Motor neuron (in vitro differentiated cells): ENCODE data around the gene ATF4. TPM values are rescaled to one million over a fixed set of nuclear protein-coding genes. Genes with fewer than 3 reads are reported as not detected.

ENCODE experiments used
- ATAC-seq, 8 experiments: fragments of 200-7000 bp; cut with Tn5 transposase; replicated peaks in 6 of 8; 2 replicates each; pipeline ENCODE4 v1.8.0; 2021; ENCODE audit warnings: mild to moderate bottlenecking in 8 of 8, moderate library complexity in 8 of 8
- H3K27ac ChIP-seq, 2 donors: fragments of 250-450 bp; sonication (Bioruptor Pico); 2 replicates each; pipeline ENCODE4 v1.9.0; 2021; ENCODE audit warnings: antibody characterized with exemption in 2 of 2, mild to moderate bottlenecking in 2 of 2, moderate library complexity in 1 of 2
- H3K4me1 ChIP-seq, 2 donors: fragments of 250-450 bp; sonication (Bioruptor Pico); replicated peaks in 1 of 2; 2 replicates each; pipeline ENCODE4 v1.6.1; 2021; ENCODE audit warnings: antibody characterized with exemption in 2 of 2, mild to moderate bottlenecking in 2 of 2, moderate library complexity in 1 of 2
- H3K4me3 ChIP-seq, 5 donors: fragments of 250-450 bp; sonication (Bioruptor Pico); 2 replicates each; pipeline ENCODE4 v1.9.0; 2021; ENCODE audit warnings: antibody characterized with exemption in 5 of 5, mild to moderate bottlenecking in 5 of 5, moderate library complexity in 4 of 5
- WGBS, 10 experiments: fragments of 450-650 bp; shearing (Covaris generic); methylation state at CpG; one replicate each; pipeline ENCODE4 v1.0.0; 2022; 5-methylcytosine and 5-hydroxymethylcytosine counted together
- in situ Hi-C, 9 experiments: fragments of 400-800 bp; cut with MboI; loops; one replicate each; pipeline ENCODE4 v1.15.0; 2021; ENCODE audit warnings: low sequenced_read_pairs in 9 of 9, low pct_unique_long_range_greater_than_20kb in 2 of 9; ENCODE audit not compliant: unreplicated experiment in 9 of 9
- total RNA-seq, 8 experiments: library from RNA; unstranded; fragments of 300-600 nt; gene quantifications; 2 replicates each; pipeline versions ENCODE4 v1.2.3 to v1.2.4, GENCODE V29; 2022

ATF4 gene
- total RNA-seq, 8 experiments from 2014 or later, result 351 to 694 (median 479) TPM

DNA sequence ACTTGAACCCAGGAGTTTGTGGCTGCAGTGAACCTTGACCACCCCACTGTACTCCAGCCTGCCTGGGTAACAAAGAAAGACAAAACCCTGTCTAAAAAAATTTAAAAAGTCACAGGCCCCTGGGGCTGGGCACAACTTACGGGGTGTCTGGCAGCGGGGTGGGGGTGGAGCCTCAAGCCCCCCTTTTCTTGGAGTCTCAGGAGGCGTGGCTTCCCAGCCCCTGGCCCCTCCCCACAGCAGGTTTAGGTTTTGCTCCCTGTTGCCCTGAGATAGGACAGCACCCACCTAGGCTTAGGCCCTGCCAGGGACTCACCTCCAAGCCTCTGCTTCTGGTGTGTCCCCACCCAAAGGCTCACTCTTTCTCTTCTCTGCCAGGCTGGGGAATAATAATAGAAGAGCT, 41.1 kb upstream of the ATF4 start:
- in situ Hi-C loops, result loop anchor here in 1 of 9 experiments (25.0 kb wide), 1 partner anchor 317 kb away; the partner anchor contains the start of gene CBX7
- no peak overlapping the region for H3K27ac ChIP-seq

DNA sequence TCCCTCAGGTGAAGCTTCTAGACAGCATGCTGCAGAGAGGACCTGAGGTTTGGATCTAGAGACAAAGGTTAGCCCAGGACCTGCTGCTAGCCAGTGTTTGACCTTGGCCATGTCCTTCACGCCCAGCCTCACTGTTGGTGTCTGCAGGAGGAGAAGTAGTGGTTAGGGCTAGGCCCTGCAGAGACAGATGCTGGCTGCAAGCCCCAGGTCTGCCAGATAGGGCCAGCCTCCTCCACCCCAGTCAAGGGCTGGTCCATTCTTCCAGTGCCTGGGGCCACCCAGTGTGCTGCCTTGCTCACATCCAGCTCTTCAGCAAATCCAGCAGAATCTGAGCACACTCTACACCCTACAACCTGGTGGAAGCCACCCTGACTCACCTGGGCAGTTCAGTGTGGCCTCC, 39.8 kb upstream of the ATF4 start:
- WGBS, 10 experiments, result 20% methylated on average over 1 of the region's 1 CpG; no CpG with 5 or more reads in 9 of the 10 experiments

More for the DNA sequence above, 41.1 kb upstream of the ATF4 start:
- WGBS, 10 experiments, result no CpG with 5 or more reads among the region's 3 CpGs
- Histone ChIP-seq H3K4me3 (no peak overlapping the region), H3K4me1 (peaks cover 21 to 23% of the 10 kb centered on the region in 2 donors)
- no peak for ATAC-seq

DNA sequence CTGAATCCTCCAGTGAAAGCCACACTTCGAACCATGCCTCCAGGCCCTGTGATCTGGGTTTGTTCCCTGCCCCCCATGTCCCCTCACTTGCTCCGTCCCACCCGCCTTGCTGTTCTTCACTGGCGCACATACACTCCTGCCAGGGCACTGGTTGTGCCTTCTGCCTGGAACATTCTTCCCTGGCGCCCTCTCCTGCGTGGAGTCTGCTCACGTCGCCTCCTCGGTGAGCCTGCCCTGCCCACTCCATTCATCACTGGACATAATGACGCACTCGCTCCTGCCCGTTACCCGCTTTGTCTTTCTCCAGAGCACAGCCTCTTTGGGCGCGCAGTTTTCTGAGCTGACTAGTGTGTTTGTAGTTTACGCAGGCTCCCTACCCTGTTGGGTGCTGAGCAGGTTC, 39.3 kb upstream of the ATF4 start:
- Histone ChIP-seq H3K4me3 (no peak overlapping the region), H3K4me1 (peaks cover 3 to 5% of the 10 kb centered on the region in 2 donors), H3K27ac (no peak overlapping the region)
- WGBS, 10 experiments, result 53 to 90% (median 83%) methylated on average over 1 to 9 of the region's 16 CpGs; no CpG with 5 or more reads in 5 of the 10 experiments
- in situ Hi-C loops, result loop anchor here in 1 of 9 experiments (25.0 kb wide), 1 partner anchor 319 kb away; the partner anchor contains the start of gene CBX7
- ATAC-seq, result peak in 5 of 8 experiments; percentile 32 to 62 (median 53)

More for the DNA sequence above, 39.8 kb upstream of the ATF4 start:
- Histone ChIP-seq H3K27ac (no peak overlapping the region), H3K4me1 (peaks cover 8 to 10% of the 10 kb centered on the region in 2 donors), H3K4me3 (no peak overlapping the region)
- in situ Hi-C loops, result loop anchor here in 1 of 9 experiments (25.0 kb wide), 1 partner anchor 318 kb away; the partner anchor contains the start of gene CBX7
- ATAC-seq, result peak in 4 of 8 experiments; percentile 8 to 83 (median 35)

DNA sequence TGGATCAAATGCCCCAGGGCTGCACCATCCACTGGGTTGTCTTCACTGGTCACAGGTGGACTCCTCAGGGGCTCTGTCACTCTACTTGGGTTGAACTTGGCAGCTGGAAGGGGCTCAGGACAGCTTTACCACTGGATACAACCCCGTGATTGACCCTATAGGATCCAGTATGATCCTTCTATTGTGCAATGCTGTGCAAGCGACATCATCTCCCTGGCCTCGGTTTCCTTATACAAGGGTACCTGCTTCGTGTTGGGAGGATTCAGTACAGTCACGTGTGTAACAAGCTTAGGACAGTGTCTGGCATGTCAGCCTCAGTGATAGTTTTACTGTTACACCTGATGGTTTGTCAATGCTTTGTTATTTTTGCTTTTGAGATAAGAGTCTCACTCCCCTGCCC, 38.8 kb upstream of the ATF4 start:
- no peaks in the 10 kb centered on the region for H3K4me1 ChIP-seq
- 40 to 90% (median 80%) methylated on average over 1 to 5 of the region's 5 CpGs; no CpG with 5 or more reads in 5 of the 10 experiments for WGBS, 10 experiments
- no peak overlapping the region for H3K4me3 ChIP-seq
- in situ Hi-C loops, result loop anchor here in 1 of 9 experiments (25.0 kb wide), 1 partner anchor 319 kb away; the partner anchor contains the start of gene CBX7
- no peak overlapping the region for H3K27ac ChIP-seq
- ATAC-seq, result no peak

DNA sequence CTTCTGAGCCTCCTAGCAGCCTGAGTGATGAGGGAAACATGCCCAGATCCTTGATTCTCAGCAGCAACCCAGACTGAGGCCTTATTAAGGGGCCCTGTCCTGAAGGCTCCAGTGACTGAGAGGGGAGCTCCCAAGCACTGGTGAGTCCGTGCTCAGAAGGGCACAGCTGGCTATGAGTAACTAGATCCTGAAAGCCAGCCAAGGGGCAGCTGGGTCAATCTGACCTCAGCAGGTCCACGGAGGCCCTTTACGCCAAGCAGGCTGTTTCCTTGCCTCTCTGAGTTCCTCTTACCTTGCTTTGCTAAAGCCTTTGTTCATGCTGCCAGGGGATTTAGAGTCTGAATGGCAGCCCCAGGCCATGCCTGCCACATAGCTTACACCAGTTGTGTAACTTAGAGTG, 37.6 kb upstream of the ATF4 start:
- H3K4me1 ChIP-seq, result no peaks in the 10 kb centered on the region
- ATAC-seq, result peak in 1 of 8 experiments; percentile 9
- no peak overlapping the region for H3K4me3 ChIP-seq
- WGBS, 10 experiments, result 90 to 100% methylated on average over 1 to 3 of the region's 3 CpGs; no CpG with 5 or more reads in 8 of the 10 experiments
- H3K27ac ChIP-seq, result no peak overlapping the region
- in situ Hi-C loops, result loop anchor here in 1 of 9 experiments (25.0 kb wide), 1 partner anchor 320 kb away; the partner anchor contains the start of gene CBX7

DNA sequence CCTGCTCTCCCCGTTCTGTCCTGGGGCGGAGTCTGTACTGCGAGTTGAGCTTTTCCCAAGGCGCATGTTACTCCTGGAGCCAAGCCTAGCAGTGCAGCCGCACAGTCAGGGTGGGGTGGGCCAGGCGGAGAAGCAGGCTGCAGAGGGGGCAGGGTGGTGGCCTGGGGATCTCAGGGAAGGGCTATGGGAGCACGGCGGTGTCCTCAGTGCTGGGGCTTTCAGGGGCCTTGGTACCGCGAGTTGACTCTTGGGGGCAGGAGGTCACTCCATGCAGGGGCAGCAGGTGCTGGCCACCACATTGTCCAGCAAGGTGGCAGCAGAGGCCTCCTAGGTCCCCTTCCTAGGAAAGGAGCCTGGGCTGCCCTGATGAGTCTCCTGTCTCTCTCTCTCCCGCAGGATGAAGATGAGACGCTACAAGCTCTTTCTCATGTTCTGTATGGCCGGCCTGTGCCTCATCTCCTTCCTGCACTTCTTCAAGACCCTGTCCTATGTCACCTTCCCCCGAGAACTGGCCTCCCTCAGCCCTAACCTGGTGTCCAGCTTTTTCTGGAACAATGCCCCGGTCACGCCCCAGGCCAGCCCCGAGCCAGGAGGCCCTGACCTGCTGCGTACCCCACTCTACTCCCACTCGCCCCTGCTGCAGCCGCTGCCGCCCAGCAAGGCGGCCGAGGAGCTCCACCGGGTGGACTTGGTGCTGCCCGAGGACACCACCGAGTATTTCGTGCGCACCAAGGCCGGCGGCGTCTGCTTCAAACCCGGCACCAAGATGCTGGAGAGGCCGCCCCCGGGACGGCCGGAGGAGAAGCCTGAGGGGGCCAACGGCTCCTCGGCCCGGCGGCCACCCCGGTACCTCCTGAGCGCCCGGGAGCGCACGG, 33.2 kb upstream of the ATF4 start:
- in situ Hi-C loops, result loop anchor here in 1 of 9 experiments (25.0 kb wide), 1 partner anchor 325 kb away; the partner anchor contains the start of gene CBX7
- Histone ChIP-seq H3K27ac (no peak overlapping the region), H3K4me3 (no peak overlapping the region), H3K4me1 (peaks cover 0 to 5% of the 10 kb centered on the region in 2 donors)
- ATAC-seq, result peak in 4 of 8 experiments; percentile 14 to 93 (median 80)
- WGBS, 10 experiments, result 80 to 90% methylated on average over 1 to 15 of the region's 45 CpGs; no CpG with 5 or more reads in 8 of the 10 experiments

DNA sequence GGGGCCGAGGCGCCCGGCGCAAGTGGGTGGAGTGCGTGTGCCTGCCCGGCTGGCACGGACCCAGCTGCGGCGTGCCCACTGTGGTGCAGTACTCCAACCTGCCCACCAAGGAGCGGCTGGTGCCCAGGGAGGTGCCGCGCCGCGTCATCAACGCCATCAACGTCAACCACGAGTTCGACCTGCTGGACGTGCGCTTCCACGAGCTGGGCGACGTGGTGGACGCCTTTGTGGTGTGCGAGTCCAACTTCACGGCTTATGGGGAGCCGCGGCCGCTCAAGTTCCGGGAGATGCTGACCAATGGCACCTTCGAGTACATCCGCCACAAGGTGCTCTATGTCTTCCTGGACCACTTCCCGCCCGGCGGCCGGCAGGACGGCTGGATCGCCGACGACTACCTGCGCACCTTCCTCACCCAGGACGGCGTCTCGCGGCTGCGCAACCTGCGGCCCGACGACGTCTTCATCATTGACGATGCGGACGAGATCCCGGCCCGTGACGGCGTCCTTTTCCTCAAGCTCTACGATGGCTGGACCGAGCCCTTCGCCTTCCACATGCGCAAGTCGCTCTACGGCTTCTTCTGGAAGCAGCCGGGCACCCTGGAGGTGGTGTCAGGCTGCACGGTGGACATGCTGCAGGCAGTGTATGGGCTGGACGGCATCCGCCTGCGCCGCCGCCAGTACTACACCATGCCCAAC, 32.4 kb upstream of the ATF4 start:
- no peak for ATAC-seq
- 91 to 100% (median 100%) methylated on average over 1 to 36 of the region's 70 CpGs; no CpG with 5 or more reads in 5 of the 10 experiments for WGBS, 10 experiments
- peaks cover 0 to 5% of the 10 kb centered on the region in 2 donors for H3K4me1 ChIP-seq
- no peak overlapping the region for H3K27ac ChIP-seq
- no peak overlapping the region for H3K4me3 ChIP-seq
- in situ Hi-C loops, result loop anchor here in 1 of 9 experiments (25.0 kb wide), 1 partner anchor 326 kb away; the partner anchor contains the start of gene CBX7

DNA sequence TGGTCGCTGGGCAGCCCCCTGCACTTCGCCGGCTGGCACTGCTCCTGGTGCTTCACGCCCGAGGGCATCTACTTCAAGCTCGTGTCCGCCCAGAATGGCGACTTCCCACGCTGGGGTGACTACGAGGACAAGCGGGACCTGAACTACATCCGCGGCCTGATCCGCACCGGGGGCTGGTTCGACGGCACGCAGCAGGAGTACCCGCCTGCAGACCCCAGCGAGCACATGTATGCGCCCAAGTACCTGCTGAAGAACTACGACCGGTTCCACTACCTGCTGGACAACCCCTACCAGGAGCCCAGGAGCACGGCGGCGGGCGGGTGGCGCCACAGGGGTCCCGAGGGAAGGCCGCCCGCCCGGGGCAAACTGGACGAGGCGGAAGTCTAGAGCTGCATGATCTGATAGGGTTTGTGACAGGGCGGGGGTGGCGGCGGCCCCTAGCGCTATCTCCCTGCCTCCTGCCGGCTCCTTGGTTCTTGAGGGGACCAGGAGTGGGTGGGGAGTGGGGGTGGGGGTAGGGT, 31.7 kb upstream of the ATF4 start:
- Histone ChIP-seq H3K4me1 (peaks cover 0 to 5% of the 10 kb centered on the region in 2 donors), H3K27ac (no peak overlapping the region), H3K4me3 (no peak overlapping the region)
- in situ Hi-C loops, result loop anchor here in 1 of 9 experiments (25.0 kb wide), 1 partner anchor 326 kb away; the partner anchor contains the start of gene CBX7
- no peak for ATAC-seq
- WGBS, 10 experiments, result 94 to 100% (median 100%) methylated on average over 1 to 13 of the region's 39 CpGs; no CpG with 5 or more reads in 7 of the 10 experiments

DNA sequence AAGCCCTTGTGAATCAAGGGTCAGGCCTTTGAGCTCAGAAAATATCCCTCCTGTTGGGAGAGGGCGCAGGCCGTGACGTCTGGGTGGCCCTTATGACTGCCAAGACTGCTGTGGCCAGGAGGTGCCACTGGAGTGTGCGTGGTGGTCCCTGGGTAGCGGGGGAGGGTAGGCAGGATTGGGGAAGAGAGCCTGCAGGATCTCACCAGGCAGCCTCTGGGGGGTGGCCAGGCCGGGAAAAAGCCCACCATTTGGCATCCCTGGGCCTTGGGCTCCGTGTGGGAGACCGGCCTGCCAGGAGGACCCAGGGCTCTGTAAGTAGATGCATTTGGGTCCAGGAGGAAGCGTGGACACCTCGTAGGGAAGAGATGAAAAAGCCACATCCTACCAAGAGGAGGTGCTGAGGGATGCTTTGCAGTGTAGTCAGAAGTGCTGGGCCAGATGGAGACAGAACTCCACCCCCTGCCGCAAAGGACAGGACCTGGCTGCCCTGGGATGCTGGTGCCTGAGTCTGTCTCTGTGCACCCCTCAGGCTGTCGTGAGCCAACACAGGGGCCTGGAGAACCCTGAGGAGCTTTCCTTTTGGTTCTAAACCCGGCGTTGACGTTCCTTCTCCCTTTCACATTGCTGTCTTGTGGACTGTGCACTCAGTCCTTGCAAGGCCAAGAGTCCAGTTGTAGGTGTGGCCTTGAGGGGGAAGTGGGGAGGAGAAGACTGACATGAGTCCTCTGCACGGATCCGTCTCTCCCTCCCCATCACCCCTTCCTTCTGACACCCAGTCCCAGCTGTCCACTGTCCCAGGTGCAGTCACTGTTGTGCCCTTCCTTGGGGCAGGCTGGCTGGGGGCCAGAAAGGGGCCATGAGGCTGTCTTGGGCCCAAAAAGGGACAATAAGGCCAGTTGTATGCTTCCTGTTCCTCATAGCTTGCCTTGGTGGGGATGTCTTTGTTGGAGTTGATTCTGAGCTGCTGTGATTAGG, 31.0 kb upstream of the ATF4 start:
- 10 to 100% (median 80%) methylated on average over 1 to 5 of the region's 17 CpGs; no CpG with 5 or more reads in 3 of the 10 experiments for WGBS, 10 experiments
- in situ Hi-C loops, result loop anchor here in 1 of 9 experiments (25.0 kb wide), 1 partner anchor 327 kb away; the partner anchor contains the start of gene CBX7
- no peak for ATAC-seq
- H3K4me1 ChIP-seq, result peaks cover 0 to 5% of the 10 kb centered on the region in 2 donors
- no peak overlapping the region for H3K4me3 ChIP-seq
- H3K27ac ChIP-seq, result no peak overlapping the region

DNA sequence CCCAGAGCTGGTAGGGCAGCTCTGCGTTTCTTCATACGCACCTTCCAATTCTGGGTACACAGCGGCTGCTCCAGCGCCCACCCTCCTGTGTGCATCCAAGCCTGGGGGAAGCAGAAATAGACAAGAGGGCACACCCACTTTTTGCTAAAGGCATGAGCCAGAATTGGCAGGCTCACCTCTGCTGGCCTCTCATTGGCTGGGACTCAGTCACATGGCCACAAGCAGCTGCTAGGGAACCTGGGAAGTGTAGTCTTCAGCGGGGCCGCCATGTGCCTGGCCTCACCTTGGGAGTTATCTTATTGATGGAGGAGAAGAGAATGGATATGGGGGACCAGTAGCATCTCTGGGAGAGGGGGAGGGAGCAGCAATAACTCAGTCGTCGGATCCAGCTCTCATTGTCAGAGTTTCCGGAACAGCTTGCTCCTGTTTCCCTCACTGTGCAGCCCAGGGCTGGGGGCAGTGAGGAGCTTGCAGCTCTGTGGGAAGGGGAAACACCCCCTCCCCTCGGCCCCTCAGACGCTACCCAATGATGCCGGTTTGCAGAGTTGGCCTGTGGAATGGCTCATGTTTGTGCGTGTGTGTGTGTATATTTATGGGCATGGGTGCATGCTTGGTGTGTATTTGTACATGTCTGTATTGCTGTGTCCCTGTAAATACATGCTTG, 30.1 kb upstream of the ATF4 start:
- no peak overlapping the region for H3K27ac ChIP-seq
- 0 to 53% (median 32%) methylated on average over 2 to 8 of the region's 13 CpGs; no CpG with 5 or more reads in 4 of the 10 experiments for WGBS, 10 experiments
- in situ Hi-C loops, result loop anchor here in 1 of 9 experiments (25.0 kb wide), 1 partner anchor 328 kb away; the partner anchor contains the start of gene CBX7

More for the DNA sequence above, 30.1 kb upstream of the ATF4 start:
- Histone ChIP-seq H3K4me3 (no peak overlapping the region), H3K4me1 (peaks cover 0 to 5% of the 10 kb centered on the region in 2 donors)
- peak; percentile 53 to 92 (median 82) for ATAC-seq
